Stimulated activated CD8-positive, alpha-beta memory T cell treated with anti-CD3 and anti-CD28 coated beads, Interleukin-7, amount 100 ng/mL, for 1 hour (primary cell): Measurements from ENCODE around the gene OLIG1.

ENCODE experiments used
- DNase-seq, 2 donors: peaks; one replicate each; pipeline ENCODE4 v3.0.0-alpha.2; 2020; ENCODE audit warnings: low read depth in 2 of 2

Gene OLIG1

GRCh38 chr21:33069994-33070743 lies at the start of gene OLIG1:
Gene OLIG1 (plus strand): TSS chr21:33070141. CDS start chr21:33070247, 106 bp downstream.
- no peak for DNase-seq

DNA sequence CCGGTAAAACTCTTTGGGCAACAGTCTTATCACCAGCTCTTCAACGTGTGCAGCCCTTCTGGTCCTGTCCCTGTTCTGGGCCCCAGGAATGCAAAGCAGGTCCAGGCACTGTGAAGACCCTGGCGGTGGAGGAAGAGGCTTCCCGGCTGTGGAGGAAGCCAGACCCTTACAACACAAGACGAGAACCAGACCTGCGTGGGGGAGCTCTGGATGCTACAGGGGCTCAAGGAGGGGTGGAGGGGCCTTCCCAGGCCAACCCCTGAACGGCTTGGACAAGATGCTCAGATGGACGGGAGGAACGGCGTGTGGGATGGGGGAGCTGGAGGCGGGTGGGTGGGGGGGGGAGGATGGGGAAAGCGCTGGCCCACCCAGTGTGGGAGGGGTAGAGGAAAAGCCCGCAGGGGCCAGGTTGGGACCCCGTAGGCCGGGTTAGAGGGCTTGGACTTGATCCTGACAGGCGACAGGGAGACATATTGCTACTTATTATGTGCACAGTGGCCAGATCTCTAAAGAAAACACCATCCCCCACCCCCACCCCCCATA lies 49.3 kb upstream of the OLIG1 start:
- DNase-seq: no peak

- DNase-seq: no peak
These were observed 48.8 kb upstream of the OLIG1 start for GRCh38 chr21:33021150-33021549.

- no peak for DNase-seq
These were observed 48.3 kb upstream of the OLIG1 start for GRCh38 chr21:33021667-33022066.

DNA sequence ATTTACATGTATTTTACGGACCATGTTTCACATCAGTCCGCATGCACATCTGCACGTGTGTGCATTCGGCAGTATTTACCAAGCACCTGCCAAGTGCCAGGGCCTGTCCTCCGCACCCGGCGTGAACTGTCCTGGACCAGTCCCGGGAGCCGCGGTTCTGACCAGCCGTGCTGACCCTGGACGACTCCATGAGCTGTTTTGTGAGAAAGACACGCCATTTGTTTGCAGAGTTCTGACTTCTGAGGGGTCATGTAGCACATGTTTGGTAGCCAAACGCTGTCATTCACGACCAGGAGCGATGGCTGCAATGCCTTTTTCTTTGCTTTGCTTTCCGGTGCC lies 47.5 kb upstream of the OLIG1 start:
- DNase-seq: no peak

DNA sequence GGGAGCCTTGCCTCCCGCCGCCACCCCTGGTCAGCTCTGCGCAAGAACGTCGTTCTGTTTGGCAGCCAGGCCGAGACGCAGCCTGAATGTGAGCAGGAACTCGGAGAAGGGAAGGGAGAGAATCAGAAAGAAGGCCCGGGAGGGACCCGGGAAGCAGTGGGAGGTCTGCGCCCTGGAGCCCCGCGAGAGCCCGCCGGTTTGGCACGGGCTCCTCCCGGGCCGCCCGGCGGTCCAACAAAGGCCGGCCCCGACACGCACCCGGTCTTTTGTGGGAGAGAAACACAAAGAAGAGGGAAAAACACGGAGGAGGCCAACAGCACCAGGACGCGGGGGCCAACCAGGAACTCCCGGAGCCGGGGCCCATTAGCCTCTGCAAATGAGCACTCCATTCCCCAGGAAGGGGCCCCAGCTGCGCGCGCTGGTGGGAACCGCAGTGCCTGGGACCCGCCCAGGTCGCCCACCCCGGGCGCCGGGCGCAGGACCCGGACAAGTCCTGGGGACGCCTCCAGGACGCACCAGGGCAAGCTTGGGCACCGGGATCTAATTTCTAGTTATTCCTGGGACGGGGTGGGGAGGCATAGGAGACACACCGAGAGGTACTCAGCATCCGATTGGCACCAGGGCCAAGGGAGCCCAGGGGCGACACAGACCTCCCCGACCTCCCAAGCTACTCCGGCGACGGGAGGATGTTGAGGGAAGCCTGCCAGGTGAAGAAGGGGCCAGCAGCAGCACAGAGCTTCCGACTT lies 46.9 kb upstream of the OLIG1 start:
- no peak for DNase-seq

DNA sequence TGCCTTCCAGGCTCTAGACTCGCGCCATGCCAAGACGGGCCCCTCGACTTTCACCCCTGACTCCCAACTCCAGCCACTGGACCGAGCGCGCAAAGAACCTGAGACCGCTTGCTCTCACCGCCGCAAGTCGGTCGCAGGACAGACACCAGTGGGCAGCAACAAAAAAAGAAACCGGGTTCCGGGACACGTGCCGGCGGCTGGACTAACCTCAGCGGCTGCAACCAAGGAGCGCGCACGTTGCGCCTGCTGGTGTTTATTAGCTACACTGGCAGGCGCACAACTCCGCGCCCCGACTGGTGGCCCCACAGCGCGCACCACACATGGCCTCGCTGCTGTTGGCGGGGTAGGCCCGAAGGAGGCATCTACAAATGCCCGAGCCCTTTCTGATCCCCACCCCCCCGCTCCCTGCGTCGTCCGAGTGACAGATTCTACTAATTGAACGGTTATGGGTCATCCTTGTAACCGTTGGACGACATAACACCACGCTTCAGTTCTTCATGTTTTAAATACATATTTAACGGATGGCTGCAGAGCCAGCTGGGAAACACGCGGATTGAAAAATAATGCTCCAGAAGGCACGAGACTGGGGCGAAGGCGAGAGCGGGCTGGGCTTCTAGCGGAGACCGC lies 46.3 kb upstream of the OLIG1 start:
- no peak for DNase-seq

DNA sequence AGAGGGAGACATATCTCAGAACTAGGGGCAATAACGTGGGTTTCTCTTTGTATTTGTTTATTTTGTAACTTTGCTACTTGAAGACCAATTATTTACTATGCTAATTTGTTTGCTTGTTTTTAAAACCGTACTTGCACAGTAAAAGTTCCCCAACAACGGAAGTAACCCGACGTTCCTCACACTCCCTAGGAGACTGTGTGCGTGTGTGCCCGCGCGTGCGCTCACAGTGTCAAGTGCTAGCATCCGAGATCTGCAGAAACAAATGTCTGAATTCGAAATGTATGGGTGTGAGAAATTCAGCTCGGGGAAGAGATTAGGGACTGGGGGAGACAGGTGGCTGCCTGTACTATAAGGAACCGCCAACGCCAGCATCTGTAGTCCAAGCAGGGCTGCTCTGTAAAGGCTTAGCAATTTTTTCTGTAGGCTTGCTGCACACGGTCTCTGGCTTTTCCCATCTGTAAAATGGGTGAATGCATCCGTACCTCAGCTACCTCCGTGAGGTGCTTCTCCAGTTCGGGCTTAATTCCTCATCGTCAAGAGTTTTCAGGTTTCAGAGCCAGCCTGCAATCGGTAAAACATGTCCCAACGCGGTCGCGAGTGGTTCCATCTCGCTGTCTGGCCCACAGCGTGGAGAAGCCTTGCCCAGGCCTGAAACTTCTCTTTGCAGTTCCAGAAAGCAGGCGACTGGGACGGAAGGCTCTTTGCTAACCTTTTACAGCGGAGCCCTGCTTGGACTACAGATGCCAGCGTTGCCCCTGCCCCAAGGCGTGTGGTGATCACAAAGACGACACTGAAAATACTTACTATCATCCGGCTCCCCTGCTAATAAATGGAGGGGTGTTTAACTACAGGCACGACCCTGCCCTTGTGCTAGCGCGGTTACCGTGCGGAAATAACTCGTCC lies 45.5 kb upstream of the OLIG1 start:
- DNase-seq: no peak

- no peak for DNase-seq
These were observed 44.8 kb upstream of the OLIG1 start for GRCh38 chr21:33025106-33025488.

GRCh38 chr21:33025489-33026442 lies 44.2 kb upstream of the OLIG1 start, which contains the start of gene OLIG2:
Gene OLIG2 (plus strand): TSS chr21:33025935. CDS start chr21:33026863, 928 bp downstream.
- DNase-seq: no peak

DNA sequence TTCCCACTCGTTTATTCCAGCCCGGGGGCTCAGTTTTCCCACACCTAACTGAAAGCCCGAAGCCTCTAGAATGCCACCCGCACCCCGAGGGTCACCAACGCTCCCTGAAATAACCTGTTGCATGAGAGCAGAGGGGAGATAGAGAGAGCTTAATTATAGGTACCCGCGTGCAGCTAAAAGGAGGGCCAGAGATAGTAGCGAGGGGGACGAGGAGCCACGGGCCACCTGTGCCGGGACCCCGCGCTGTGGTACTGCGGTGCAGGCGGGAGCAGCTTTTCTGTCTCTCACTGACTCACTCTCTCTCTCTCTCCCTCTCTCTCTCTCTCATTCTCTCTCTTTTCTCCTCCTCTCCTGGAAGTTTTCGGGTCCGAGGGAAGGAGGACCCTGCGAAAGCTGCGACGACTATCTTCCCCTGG lies 43.5 kb upstream of the OLIG1 start:
- DNase-seq: no peak

GRCh38 chr21:33026878-33027400 lies 43.0 kb upstream of the OLIG1 start:
- no peak for DNase-seq

DNA sequence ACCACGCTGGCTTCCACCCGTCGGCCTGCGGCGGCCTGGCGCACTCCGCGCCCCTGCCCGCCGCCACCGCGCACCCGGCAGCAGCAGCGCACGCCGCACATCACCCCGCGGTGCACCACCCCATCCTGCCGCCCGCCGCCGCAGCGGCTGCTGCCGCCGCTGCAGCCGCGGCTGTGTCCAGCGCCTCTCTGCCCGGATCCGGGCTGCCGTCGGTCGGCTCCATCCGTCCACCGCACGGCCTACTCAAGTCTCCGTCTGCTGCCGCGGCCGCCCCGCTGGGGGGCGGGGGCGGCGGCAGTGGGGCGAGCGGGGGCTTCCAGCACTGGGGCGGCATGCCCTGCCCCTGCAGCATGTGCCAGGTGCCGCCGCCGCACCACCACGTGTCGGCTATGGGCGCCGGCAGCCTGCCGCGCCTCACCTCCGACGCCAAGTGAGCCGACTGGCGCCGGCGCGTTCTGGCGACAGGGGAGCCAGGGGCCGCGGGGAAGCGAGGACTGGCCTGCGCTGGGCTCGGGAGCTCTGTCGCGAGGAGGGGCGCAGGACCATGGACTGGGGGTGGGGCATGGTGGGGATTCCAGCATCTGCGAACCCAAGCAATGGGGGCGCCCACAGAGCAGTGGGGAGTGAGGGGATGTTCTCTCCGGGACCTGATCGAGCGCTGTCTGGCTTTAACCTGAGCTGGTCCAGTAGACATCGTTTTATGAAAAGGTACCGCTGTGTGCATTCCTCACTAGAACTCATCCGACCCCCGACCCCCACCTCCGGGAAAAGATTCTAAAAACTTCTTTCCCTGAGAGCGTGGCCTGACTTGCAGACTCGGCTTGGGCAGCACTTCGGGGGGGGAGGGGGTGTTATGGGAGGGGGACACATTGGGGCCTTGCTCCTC lies 42.3 kb upstream of the OLIG1 start:
- DNase-seq: no peak

GRCh38 chr21:33028287-33028670 lies 41.7 kb upstream of the OLIG1 start:
- DNase-seq: no peak

DNA sequence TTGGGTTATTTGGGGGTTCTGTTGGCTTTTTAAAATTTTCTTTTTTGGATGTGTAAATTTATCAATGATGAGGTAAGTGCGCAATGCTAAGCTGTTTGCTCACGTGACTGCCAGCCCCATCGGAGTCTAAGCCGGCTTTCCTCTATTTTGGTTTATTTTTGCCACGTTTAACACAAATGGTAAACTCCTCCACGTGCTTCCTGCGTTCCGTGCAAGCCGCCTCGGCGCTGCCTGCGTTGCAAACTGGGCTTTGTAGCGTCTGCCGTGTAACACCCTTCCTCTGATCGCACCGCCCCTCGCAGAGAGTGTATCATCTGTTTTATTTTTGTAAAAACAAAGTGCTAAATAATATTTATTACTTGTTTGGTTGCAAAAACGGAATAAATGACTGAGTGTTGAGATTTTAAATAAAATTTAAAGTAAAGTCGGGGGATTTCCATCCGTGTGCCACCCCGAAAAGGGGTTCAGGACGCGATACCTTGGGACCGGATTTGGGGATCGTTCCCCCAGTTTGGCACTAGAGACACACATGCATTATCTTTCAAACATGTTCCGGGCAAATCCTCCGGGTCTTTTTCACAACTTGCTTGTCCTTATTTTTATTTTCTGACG lies 41.1 kb upstream of the OLIG1 start:
- DNase-seq: no peak

- no peak for DNase-seq
These were observed 40.5 kb upstream of the OLIG1 start for GRCh38 chr21:33029385-33029921.

DNA sequence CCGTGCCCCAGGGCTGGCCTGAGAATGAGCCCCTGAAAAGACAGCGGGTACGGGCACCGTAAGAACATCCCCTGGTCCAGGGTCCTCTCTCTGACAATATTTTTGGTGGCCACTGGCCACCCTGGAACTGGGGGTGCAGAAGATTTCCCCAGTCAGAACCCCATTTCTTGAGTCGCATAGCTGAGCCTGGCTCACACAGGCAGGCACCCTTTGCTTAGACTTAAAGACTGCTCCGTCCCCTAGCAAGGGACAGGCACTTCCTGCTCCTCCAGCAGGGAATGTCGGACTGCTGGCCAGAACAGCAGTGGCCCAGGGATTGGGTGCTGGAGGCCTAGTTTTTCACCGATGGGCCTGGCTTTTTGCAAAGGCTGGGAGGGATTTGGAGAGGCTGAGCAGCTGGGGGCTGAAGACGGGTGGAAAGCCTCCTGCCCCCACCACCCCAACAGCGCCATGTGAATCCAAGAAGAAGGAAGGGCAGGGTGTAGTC lies 39.9 kb upstream of the OLIG1 start:
- no peak for DNase-seq

DNA sequence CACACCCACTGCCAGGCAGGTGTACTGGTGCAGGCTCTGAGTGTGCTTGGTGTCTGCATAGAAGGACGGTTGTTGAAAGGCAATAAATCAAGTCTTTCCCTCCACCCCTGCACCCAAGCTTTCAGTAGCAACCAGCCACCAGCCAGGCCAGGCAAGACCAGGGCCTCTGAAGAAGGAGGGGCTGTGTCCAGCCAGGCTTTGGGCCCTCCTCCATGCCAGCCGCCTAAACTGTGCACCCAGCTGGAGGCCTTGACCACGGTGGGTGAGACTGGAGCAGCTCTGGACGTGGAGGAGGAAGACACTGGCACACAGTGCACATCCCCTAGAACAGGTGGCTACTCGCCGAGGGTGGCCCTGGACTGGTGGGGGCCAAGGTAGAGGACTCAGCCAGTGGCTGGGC lies 39.3 kb upstream of the OLIG1 start:
- no peak for DNase-seq
